ENCODE results near the gene GSG1L.

GRCh38 chr16:28064706-28065249 is 1.3 kb upstream of the GSG1L start:
- TF ChIP-seq CTCF (conservative IDR thresholded peaks at IDR 0.05) = no peak
- no peak for TF ChIP-seq ZFX (IDR thresholded peaks at IDR 0.05)

Data from C4-2B (cell line).